ENCODE results near the gene PIP4K2C. TPM values are rescaled to one million over a fixed set of nuclear protein-coding genes. Genes with fewer than 3 reads are reported as not detected.

PIP4K2C gene
- polyA plus RNA-seq, 1 experiment: 33.1 TPM

- TF ChIP-seq CTCF (IDR thresholded peaks at IDR 0.05; ENCODE audit: low read depth, low read length): no peak
Measured at GRCh38 chr12:57593187-57593586, 2.2 kb downstream of the PIP4K2C start.

GRCh38 chr12:57600395-57600794, 9.4 kb downstream of the PIP4K2C start:
- Histone ChIP-seq H3K27ac (ENCODE audit: low read depth, low read length) (no peak overlapping the region), H3K27me3 (ENCODE audit: control insufficient read depth, insufficient read depth, low read length) (no peaks in the 10 kb centered on the region), H3K9me3 (ENCODE audit: control insufficient read depth, insufficient read depth, low read length) (no peaks in the 10 kb centered on the region; the same call in 1 of the 2 replicates), H3K4me3 (ENCODE audit: low read depth, low read length) (no peak overlapping the region)
- CTCF ChIA-PET: interaction anchor here (2.6 kb wide), 1 partner anchor 17 kb away, joined by 17 read pairs; no protein-coding TSS in a partner anchor
- TF ChIP-seq CTCF (IDR thresholded peaks at IDR 0.05; ENCODE audit: low read depth, low read length): no peak
- POLR2A ChIA-PET: interaction anchor here (1.1 kb wide), 1 partner anchor 80 kb away, joined by 4 read pairs; the partner anchor contains the start of gene DDIT3
- DNase-seq (ENCODE audit: low read depth, low spot score): no peak

More at GRCh38 chr12:57593187-57593586, 2.2 kb downstream of the PIP4K2C start:
- H3K27me3 ChIP-seq (ENCODE audit: control insufficient read depth, insufficient read depth, low read length): peaks cover 7% of the 10 kb centered on the region
- CTCF ChIA-PET: interaction anchor here (0.5 to 3.7 kb wide), 4 partner anchors 10 to 286 kb away, joined by 3 to 52 read pairs (median 4); no protein-coding TSS in a partner anchor
- H3K27ac ChIP-seq (ENCODE audit: low read depth, low read length): no peak overlapping the region
- POLR2A ChIA-PET: interaction anchor here (0.8 kb wide), 1 partner anchor 174 kb away, joined by 3 read pairs; the partner anchor contains the start of gene CYP27B1
- no peaks in the 10 kb centered on the region; the same call in 1 of the 2 replicates for H3K9me3 ChIP-seq (ENCODE audit: control insufficient read depth, insufficient read depth, low read length)
- no peak for DNase-seq (ENCODE audit: low read depth, low spot score)
- no peak overlapping the region for H3K4me3 ChIP-seq (ENCODE audit: low read depth, low read length)

GRCh38 chr12:57602544-57602943, 11.6 kb downstream of the PIP4K2C start:
- Histone ChIP-seq H3K9me3 (ENCODE audit: control insufficient read depth, insufficient read depth, low read length) (no peaks in the 10 kb centered on the region; the same call in 1 of the 2 replicates), H3K27ac (ENCODE audit: low read depth, low read length) (no peak overlapping the region), H3K27me3 (ENCODE audit: control insufficient read depth, insufficient read depth, low read length) (no peaks in the 10 kb centered on the region), H3K4me3 (ENCODE audit: low read depth, low read length) (no peak overlapping the region)
- TF ChIP-seq CTCF (IDR thresholded peaks at IDR 0.05; ENCODE audit: low read depth, low read length): no peak
- DNase-seq (ENCODE audit: low read depth, low spot score): no peak
- ChIA-PET CTCF (interaction anchor here (1.7 kb wide), 1 partner anchor 19 kb away, joined by 6 read pairs; no protein-coding TSS in a partner anchor), POLR2A (no interaction called here)

GRCh38 chr12:57603324-57603723, 12.3 kb downstream of the PIP4K2C start:
- POLR2A ChIA-PET: interaction anchor here (0.6 kb wide), 1 partner anchor 18 kb away, joined by 3 read pairs; no protein-coding TSS in a partner anchor
- Histone ChIP-seq H3K4me3 (ENCODE audit: low read depth, low read length) (no peak overlapping the region), H3K9me3 (ENCODE audit: control insufficient read depth, insufficient read depth, low read length) (no peaks in the 10 kb centered on the region; the same call in 1 of the 2 replicates), H3K27ac (ENCODE audit: low read depth, low read length) (no peak overlapping the region), H3K27me3 (ENCODE audit: control insufficient read depth, insufficient read depth, low read length) (no peaks in the 10 kb centered on the region)
- no peak for TF ChIP-seq CTCF (IDR thresholded peaks at IDR 0.05; ENCODE audit: low read depth, low read length)
- CTCF ChIA-PET: interaction anchor here (0.6 to 1.7 kb wide), 2 partner anchors 20 to 176 kb away, joined by 3 to 6 read pairs; no protein-coding TSS in a partner anchor
- DNase-seq (ENCODE audit: low read depth, low spot score): no peak

GRCh38 chr12:57603815-57604453, 12.9 kb downstream of the PIP4K2C start:
- DNase-seq (ENCODE audit: low read depth, low spot score): no peak
- Histone ChIP-seq H3K27ac (ENCODE audit: low read depth, low read length) (peak overlapping the region; percentile 39), H3K4me3 (ENCODE audit: low read depth, low read length) (peak overlapping the region; percentile 75), H3K9me3 (ENCODE audit: control insufficient read depth, insufficient read depth, low read length) (no peaks in the 10 kb centered on the region; the same call in 1 of the 2 replicates), H3K27me3 (ENCODE audit: control insufficient read depth, insufficient read depth, low read length) (no peaks in the 10 kb centered on the region)
- no peak for TF ChIP-seq CTCF (IDR thresholded peaks at IDR 0.05; ENCODE audit: low read depth, low read length)
- CTCF ChIA-PET: interaction anchor here (0.6 to 1.7 kb wide), 2 partner anchors 20 to 176 kb away, joined by 3 to 6 read pairs; no protein-coding TSS in a partner anchor
- POLR2A ChIA-PET: interaction anchor here (0.6 kb wide), 1 partner anchor 19 kb away, joined by 3 read pairs; no protein-coding TSS in a partner anchor

Data from AG04450 (cell line).